SK-N-SH (cell line): ENCODE results near the gene NLGN1. TPM values are rescaled to one million over a fixed set of nuclear protein-coding genes. Genes with fewer than 3 reads are reported as not detected.

Experiments
- CTCF ChIA-PET: fragments of 300-600, 350-600 bp; formaldehyde crosslinking; extraction: SDS; loops from one replicate; lab custom pipeline; 2021; lab: Yijun Ruan, JAX
- POLR2A ChIA-PET: fragments of 350-600 bp; sonication (Branson Sonifier 250); formaldehyde crosslinking; extraction: SDS; loops from one replicate; lab custom pipeline; 2020; ENCODE audit warnings: antibody characterized with exemption, inconsistent platforms; lab: Yijun Ruan, JAX
- DNase-seq: peaks from one replicate; pipeline ENCODE4 v3.0.0; 2012
- H2AFZ ChIP-seq: fragments of 200-600 bp; sonication (generic); 2 replicates; pipeline ENCODE4 v1.8.1; 2016; ENCODE audit warnings: antibody characterized with exemption, mild to moderate bottlenecking, low read depth
- H3F3A ChIP-seq: fragments of 200-600 bp; sonication (generic); replicated peaks from 2 replicates; pipeline ENCODE3; 2016; ENCODE audit warnings: antibody characterized with exemption, mild to moderate bottlenecking; ENCODE audit not compliant: insufficient read depth
- H3K27ac ChIP-seq, 2 experiments: fragments of 200-500 bp in 1 of 2; fragments of 200-600 bp in 1 of 2; sonication (Bioruptor generic) in 1 of 2; sonication (generic), shearing (Covaris generic) in 1 of 2; 2 replicates each; pipeline versions ENCODE4 v1.5.1 to v1.6.1; 2014 to 2016; ENCODE audit warnings: low read depth in 2 of 2, inconsistent platforms in 1 of 2, low read length in 1 of 2, mild to moderate bottlenecking in 1 of 2, mixed read lengths in 1 of 2
- H3K27me3 ChIP-seq: fragments of 200-600 bp; sonication (generic), shearing (Covaris generic); 2 replicates; pipeline ENCODE4 v1.6.1; 2016; ENCODE audit warnings: mixed run types; ENCODE audit not compliant: insufficient read depth
- H3K36me3 ChIP-seq, 2 experiments: fragments of 200-500 bp in 1 of 2; fragments of 200-600 bp in 1 of 2; sonication (Bioruptor generic) in 1 of 2; sonication (generic) in 1 of 2; replicated peaks in 1 of 2; 2 replicates each; pipeline versions ENCODE3 to v1.5.1; 2014 to 2016; ENCODE audit warnings: low read length in 1 of 2, mild to moderate bottlenecking in 1 of 2; ENCODE audit not compliant: insufficient read depth in 2 of 2, control insufficient read depth in 1 of 2
- H3K4me1 ChIP-seq, 2 experiments: fragments of 200-500 bp in 1 of 2; fragments of 200-600 bp in 1 of 2; sonication (Bioruptor generic) in 1 of 2; sonication (generic), shearing (Covaris generic) in 1 of 2; 2 replicates each; pipeline versions ENCODE4 v1.5.1 to v1.6.1; 2014 to 2016; ENCODE audit warnings: low read depth in 1 of 2, low read length in 1 of 2, mixed run types in 1 of 2; ENCODE audit not compliant: insufficient read depth in 2 of 2, control insufficient read depth in 1 of 2
- H3K4me2 ChIP-seq: fragments of 200-600 bp; sonication (generic), shearing (Covaris generic); 2 replicates; pipeline ENCODE4 v1.6.1; 2017; ENCODE audit warnings: mixed run types
- H3K4me3 ChIP-seq, 2 experiments: fragments of 200-500 bp in 1 of 2; fragments of 200-600 bp in 1 of 2; sonication (Bioruptor generic) in 1 of 2; sonication (generic), shearing (Covaris generic) in 1 of 2; 2 replicates each; pipeline versions ENCODE4 v1.5.1 to v1.8.1; 2014 to 2016; ENCODE audit warnings: low read depth in 2 of 2, inconsistent platforms in 1 of 2, low read length in 1 of 2, mild to moderate bottlenecking in 1 of 2, mixed read lengths in 1 of 2, moderate library complexity in 1 of 2
- H3K79me2 ChIP-seq: fragments of 200-600 bp; sonication (generic); 2 replicates; pipeline ENCODE4 v1.8.1; 2017; ENCODE audit warnings: mild to moderate bottlenecking; ENCODE audit not compliant: insufficient read depth
- H3K9ac ChIP-seq: fragments of 200-600 bp; sonication (generic); 2 replicates; pipeline ENCODE4 v1.6.1; 2017; ENCODE audit warnings: mixed run types
- H3K9me2 ChIP-seq: fragments of 200-600 bp; sonication (generic); 2 replicates; pipeline ENCODE4 v1.6.1; 2017; ENCODE audit warnings: mixed run types
- H3K9me3 ChIP-seq: fragments of 200-600 bp; sonication (generic); 2 replicates; pipeline ENCODE4 v1.6.1; 2017; ENCODE audit warnings: mixed run types, mild to moderate bottlenecking, moderate library complexity
- H4K20me1 ChIP-seq: fragments of 200-600 bp; sonication (generic); 2 replicates; pipeline ENCODE4 v1.6.1; 2017; ENCODE audit warnings: mild to moderate bottlenecking, mixed run types; ENCODE audit not compliant: insufficient read depth
- CTCF ChIP-seq: fragments of 200-600 bp; sonication (generic); IDR thresholded peaks from 2 replicates; pipeline ENCODE4 v1.6.1; 2017; ENCODE audit warnings: antibody characterized with exemption, mild to moderate bottlenecking, moderate library complexity
- EP300 ChIP-seq, 2 experiments: IDR thresholded peaks; 2 replicates each; pipeline versions ENCODE4 v1.4.0 to v1.6.1; 2012; ENCODE audit warnings: borderline replicate concordance in 1 of 2, low read depth in 1 of 2, low read length in 1 of 2
- EZH2phosphoT487 ChIP-seq: fragments of 200-600 bp; sonication (generic); IDR thresholded peaks from 2 replicates; pipeline ENCODE4 v1.6.1; 2017; ENCODE audit warnings: low read depth, mixed run types, mild to moderate bottlenecking, antibody characterized with exemption, moderate library complexity, borderline replicate concordance
- FOXJ3 ChIP-seq: sonication (generic); formaldehyde crosslinking; IDR thresholded peaks from 2 replicates; pipeline ENCODE4 v1.5.1; 2020; ENCODE audit warnings: mild to moderate bottlenecking, missing genetic modification reagents
- FOXM1 ChIP-seq: IDR thresholded peaks from 2 replicates; pipeline ENCODE4 v1.4.0; 2012; ENCODE audit warnings: low read depth, mild to moderate bottlenecking
- GATA2 ChIP-seq: sonication (generic); formaldehyde crosslinking; IDR thresholded peaks from 2 replicates; pipeline ENCODE4 v1.5.0; 2020; ENCODE audit warnings: mild to moderate bottlenecking, missing genetic modification reagents
- JUND ChIP-seq: IDR thresholded peaks from 2 replicates; pipeline ENCODE4 v1.4.0; 2012
- MAX ChIP-seq: IDR thresholded peaks from 2 replicates; pipeline ENCODE4 v1.4.0; 2012; ENCODE audit warnings: low read depth
- MEF2A ChIP-seq: IDR thresholded peaks from 2 replicates; pipeline ENCODE4 v1.4.0; 2012; ENCODE audit warnings: low read depth, borderline replicate concordance
- MXI1 ChIP-seq: IDR thresholded peaks from 2 replicates; pipeline ENCODE4 v1.6.1; 2012; ENCODE audit warnings: mild to moderate bottlenecking, low read depth, low read length, improper control_type of control experiment
- NRF1 ChIP-seq: IDR thresholded peaks from 2 replicates; pipeline ENCODE4 v1.6.1; 2012; ENCODE audit warnings: low read depth, mild to moderate bottlenecking, low read length
- PBX3 ChIP-seq: IDR thresholded peaks from 2 replicates; pipeline ENCODE4; 2012
- REST ChIP-seq: IDR thresholded peaks from 2 replicates; pipeline ENCODE4 v1.6.1; 2012; ENCODE audit warnings: mild to moderate bottlenecking, low read depth, low read length, moderate library complexity
- SIN3A ChIP-seq: IDR thresholded peaks from 2 replicates; pipeline ENCODE4 v1.6.1; 2012; ENCODE audit warnings: low read depth, mild to moderate bottlenecking, low read length, moderate library complexity, borderline replicate concordance
- TAF1 ChIP-seq: IDR thresholded peaks from 2 replicates; pipeline ENCODE4 v1.6.1; 2012; ENCODE audit warnings: low read depth, mild to moderate bottlenecking, low read length, moderate library complexity, borderline replicate concordance
- TCF12 ChIP-seq: IDR thresholded peaks from 2 replicates; pipeline ENCODE4 v1.4.0; 2012
- USF1 ChIP-seq: IDR thresholded peaks from 2 replicates; pipeline ENCODE4 v1.4.0; 2012; ENCODE audit warnings: low read depth, borderline replicate concordance
- ZBTB33 ChIP-seq: IDR thresholded peaks from 2 replicates; pipeline ENCODE4 v1.4.0; 2012; ENCODE audit warnings: low read depth, borderline replicate concordance
- WGBS: methylation state at CpG from one replicate; pipeline ENCODE4 v1.1.6; 2017; ENCODE audit warnings: low lambda C conversion rate; 5-methylcytosine and 5-hydroxymethylcytosine counted together
- polyA plus RNA-seq, 3 experiments: library from polyadenylated mRNA; depleted of rRNA; stranded (reverse); fragments of >200 nt; gene quantifications; 2 replicates each; pipeline ENCODE4 v1.2.3, GENCODE V29; 2012

Gene NLGN1
- polyA plus RNA-seq, 1 of the 3 experiments (the other 2 are of a cell fraction) = 1.5 TPM

GRCh38 chr3:173849489-173849888 is 451.9 kb downstream of the NLGN1 start (continued):
- TF ChIP-seq ZBTB33 (no peak), EP300 (IDR thresholded peaks at IDR 0.05; ENCODE audit: borderline replicate concordance in 1 of 2, low read depth in 1 of 2, low read length in 1 of 2) (no peak)
- TF ChIP-seq, all 33 proteins: peak for 0

GRCh38 chr3:173857154-173857553 is 459.6 kb downstream of the NLGN1 start:
- no peak overlapping the region for H2AFZ ChIP-seq
- no peaks in the 10 kb centered on the region for H3K4me1 ChIP-seq
- H4K20me1 ChIP-seq = no peaks in the 10 kb centered on the region
- H3K4me2 ChIP-seq = no peak overlapping the region
- no peak overlapping the region for H3K9ac ChIP-seq
- DNase-seq = no peak
- 69% methylated on average over 1 of the region's 1 CpG for WGBS
- no peaks in the 10 kb centered on the region for H3K9me3 ChIP-seq
- POLR2A ChIA-PET = no interaction called here
- H3F3A ChIP-seq = no peaks in the 10 kb centered on the region
- no peak overlapping the region for H3K27ac ChIP-seq
- CTCF ChIA-PET = no interaction called here
- H3K27me3 ChIP-seq = no peaks in the 10 kb centered on the region
- H3K4me3 ChIP-seq = no peak overlapping the region
- no peaks in the 10 kb centered on the region for H3K79me2 ChIP-seq
- H3K36me3 ChIP-seq = no peaks in the 10 kb centered on the region
- H3K9me2 ChIP-seq = 0 out of 2 replicates have a peak, but pooled peaks cover 8% of the 10 kb centered on the region
- no peak for TF ChIP-seq CTCF
- no peak for TF ChIP-seq USF1
- no peak for TF ChIP-seq EZH2phosphoT487
- no peak for TF ChIP-seq MEF2A
- no peak for TF ChIP-seq JUND
- no peak for TF ChIP-seq FOXJ3 (CRISPR knock-in tag)
- TF ChIP-seq MAX = no peak
- no peak for TF ChIP-seq MXI1
- no peak for TF ChIP-seq TAF1
- TF ChIP-seq FOXM1 = no peak
- TF ChIP-seq SIN3A = no peak
- no peak for TF ChIP-seq PBX3
- TF ChIP-seq ZBTB33 = no peak
- no peak for TF ChIP-seq GATA2 (CRISPR knock-in tag)
- TF ChIP-seq NRF1 = no peak
- no peak for TF ChIP-seq EP300 (IDR thresholded peaks at IDR 0.05; ENCODE audit: borderline replicate concordance in 1 of 2, low read depth in 1 of 2, low read length in 1 of 2)
- no peak for TF ChIP-seq TCF12
- TF ChIP-seq REST = no peak
